DOHH2 (cell line): ENCODE results near the gene SBK2.

Source experiments
- EZH2phosphoT487 ChIP-seq: fragments of 200-600 bp; sonication (generic); IDR thresholded peaks from 2 replicates; pipeline ENCODE4 v1.6.1; 2017; ENCODE audit warnings: borderline replicate concordance, mild to moderate bottlenecking, antibody characterized with exemption, low read length, moderate library complexity, mixed read lengths
- TF ChIP-seq, protein P1 (sequence below): fragments of 200-600 bp; sonication (generic); IDR thresholded peaks from one replicate; pipeline ENCODE4 v1.5.1; 2014; ENCODE audit warnings: antibody characterized with exemption, mild to moderate bottlenecking, low read depth, low read length; ENCODE audit not compliant: poor library complexity, severe bottlenecking

DNA sequence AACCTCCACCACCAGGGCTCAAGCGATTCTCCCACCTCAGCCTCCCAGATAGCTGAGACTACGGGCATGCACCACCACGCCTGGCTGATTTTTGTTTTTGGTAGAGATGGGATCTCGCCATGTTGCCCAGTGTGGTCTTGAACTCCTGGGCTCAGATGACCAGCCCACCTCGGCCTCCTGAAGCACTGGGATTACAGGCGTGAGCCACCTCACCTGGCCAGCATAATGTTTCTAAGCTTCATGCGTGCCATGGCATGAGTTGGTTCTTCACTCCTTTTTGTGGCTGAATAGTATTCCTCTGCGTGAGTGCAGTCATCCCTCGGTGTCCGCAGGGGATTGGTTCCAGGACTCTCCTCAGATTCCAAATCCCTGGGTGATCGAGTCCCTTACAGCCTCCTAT is 47.9 kb upstream of the SBK2 start:
- TF ChIP-seq, protein P1, sequence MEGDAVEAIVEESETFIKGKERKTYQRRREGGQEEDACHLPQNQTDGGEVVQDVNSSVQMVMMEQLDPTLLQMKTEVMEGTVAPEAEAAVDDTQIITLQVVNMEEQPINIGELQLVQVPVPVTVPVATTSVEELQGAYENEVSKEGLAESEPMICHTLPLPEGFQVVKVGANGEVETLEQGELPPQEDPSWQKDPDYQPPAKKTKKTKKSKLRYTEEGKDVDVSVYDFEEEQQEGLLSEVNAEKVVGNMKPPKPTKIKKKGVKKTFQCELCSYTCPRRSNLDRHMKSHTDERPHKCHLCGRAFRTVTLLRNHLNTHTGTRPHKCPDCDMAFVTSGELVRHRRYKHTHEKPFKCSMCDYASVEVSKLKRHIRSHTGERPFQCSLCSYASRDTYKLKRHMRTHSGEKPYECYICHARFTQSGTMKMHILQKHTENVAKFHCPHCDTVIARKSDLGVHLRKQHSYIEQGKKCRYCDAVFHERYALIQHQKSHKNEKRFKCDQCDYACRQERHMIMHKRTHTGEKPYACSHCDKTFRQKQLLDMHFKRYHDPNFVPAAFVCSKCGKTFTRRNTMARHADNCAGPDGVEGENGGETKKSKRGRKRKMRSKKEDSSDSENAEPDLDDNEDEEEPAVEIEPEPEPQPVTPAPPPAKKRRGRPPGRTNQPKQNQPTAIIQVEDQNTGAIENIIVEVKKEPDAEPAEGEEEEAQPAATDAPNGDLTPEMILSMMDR = no peak
- TF ChIP-seq EZH2phosphoT487 = no peak
